HepG2 (cell line): ENCODE measurements around the gene SMYD5. TPM values are rescaled to one million over a fixed set of nuclear protein-coding genes. Genes with fewer than 3 reads are reported as not detected.

ENCODE experiments used
- GLI4 ChIP-seq: sonication (generic); formaldehyde crosslinking; IDR thresholded peaks from 2 replicates; pipeline ENCODE4 v1.5.1; 2020; ENCODE audit warnings: missing genetic modification reagents, mild to moderate bottlenecking, moderate library complexity, borderline replicate concordance
- GRHL1 ChIP-seq: sonication (generic); formaldehyde crosslinking; conservative IDR thresholded peaks from 2 replicates; pipeline ENCODE4 v1.8.0; 2022; ENCODE audit warnings: missing genetic modification reagents
- HNRNPK ChIP-seq: fragments of 200-400 bp; formaldehyde crosslinking; IDR thresholded peaks from 2 replicates; pipeline ENCODE4 v1.6.1; 2018; ENCODE audit warnings: low read length, low read depth, moderate library complexity, mild to moderate bottlenecking; ENCODE audit not compliant: poor library complexity, severe bottlenecking
- HNRNPUL1 ChIP-seq: fragments of 200-400 bp; formaldehyde crosslinking; IDR thresholded peaks from 2 replicates; pipeline ENCODE4 v1.6.1; 2017; ENCODE audit warnings: low read depth, mild to moderate bottlenecking, low read length, moderate library complexity
- KLF13 ChIP-seq: sonication (generic); formaldehyde crosslinking; IDR thresholded peaks from 2 replicates; pipeline ENCODE4 v1.4.0; 2020; ENCODE audit warnings: mild to moderate bottlenecking, missing genetic modification reagents
- LRRFIP1 ChIP-seq: sonication (generic); formaldehyde crosslinking; conservative IDR thresholded peaks from 2 replicates; pipeline ENCODE4 v1.4.0; 2020; ENCODE audit warnings: missing genetic modification reagents
- MAFF ChIP-seq: IDR thresholded peaks from 2 replicates; pipeline ENCODE4 v1.6.1; 2011; ENCODE audit warnings: low read depth, low read length, improper control_type of control experiment
- MED8 ChIP-seq: sonication (generic); formaldehyde crosslinking; IDR thresholded peaks from 2 replicates; pipeline ENCODE4 v1.8.1; 2023; ENCODE audit warnings: mild to moderate bottlenecking, missing genetic modification reagents; ENCODE audit not compliant: insufficient replicate concordance
- MYPOP ChIP-seq: sonication (generic); formaldehyde crosslinking; IDR thresholded peaks from 2 replicates; pipeline ENCODE4 v1.8.1; 2023; ENCODE audit warnings: mild to moderate bottlenecking, moderate library complexity, missing genetic modification reagents
- NFE2L2 ChIP-seq: fragments of 150-350 bp; IDR thresholded peaks from 2 replicates; pipeline ENCODE4 v1.6.1; 2014; ENCODE audit warnings: low read length
- PHF21A ChIP-seq: sonication (generic); formaldehyde crosslinking; IDR thresholded peaks from 2 replicates; pipeline ENCODE4 v1.5.0; 2020; ENCODE audit warnings: mild to moderate bottlenecking, missing genetic modification reagents
- REL ChIP-seq: sonication (generic); formaldehyde crosslinking; conservative IDR thresholded peaks from 2 replicates; pipeline ENCODE4 v1.8.0; 2022; ENCODE audit warnings: mild to moderate bottlenecking, missing genetic modification reagents, moderate library complexity
- RFXAP ChIP-seq: sonication (generic); formaldehyde crosslinking; IDR thresholded peaks from 2 replicates; pipeline ENCODE4 v1.4.0; 2020; ENCODE audit warnings: missing genetic modification reagents, borderline replicate concordance
- STAT5B ChIP-seq: sonication (generic); formaldehyde crosslinking; IDR thresholded peaks from 2 replicates; pipeline ENCODE4 v1.4.0; 2020; ENCODE audit warnings: missing genetic modification reagents
- ZNF292 ChIP-seq: sonication (generic); formaldehyde crosslinking; IDR thresholded peaks from 2 replicates; pipeline ENCODE4 v1.8.1; 2022; ENCODE audit warnings: mild to moderate bottlenecking, low read depth, missing genetic modification reagents, borderline replicate concordance
- ZNF678 ChIP-seq: sonication (generic); formaldehyde crosslinking; IDR thresholded peaks from 2 replicates; pipeline ENCODE4 v1.4.0; 2020; ENCODE audit warnings: mild to moderate bottlenecking, missing genetic modification reagents
- ZNF83 ChIP-seq: sonication (generic); formaldehyde crosslinking; IDR thresholded peaks from 2 replicates; pipeline ENCODE4 v1.4.0; 2020; ENCODE audit warnings: missing genetic modification reagents, mild to moderate bottlenecking, borderline replicate concordance
- ZSCAN22 ChIP-seq: sonication (generic); formaldehyde crosslinking; IDR thresholded peaks from 2 replicates; pipeline ENCODE4 v1.4.0; 2020; ENCODE audit warnings: mild to moderate bottlenecking, missing genetic modification reagents
- polyA plus RNA-seq, 8 experiments: library from polyadenylated mRNA; depleted of rRNA in 3 of 8; stranded (reverse) in 7 of 8; unstranded in 1 of 8; fragments of >200 nt; fragmentation: Illumina TruSeq in 4 of 8; extraction: Trizol in 4 of 8; gene quantifications; 2 replicates each; pipeline versions ENCODE4 v1.2.1 to v1.2.3, GENCODE V29; 2011 to 2016; ENCODE audit warnings: low read depth in 4 of 8, missing spikeins in 1 of 8, mixed read lengths in 1 of 8; ENCODE audit not compliant: insufficient read depth in 1 of 8
- total RNA-seq, 5 experiments: library from RNA; depleted of rRNA; stranded (reverse); fragments of >200 nt; fragmentation: Illumina TruSeq; extraction: Trizol; gene quantifications; 2 replicates each; pipeline ENCODE4 v1.2.3, GENCODE V29; 2016; ENCODE audit warnings: low read depth in 1 of 5
- TF ChIP-seq, protein P1 (sequence below): sonication (generic); formaldehyde crosslinking; IDR thresholded peaks from 2 replicates; pipeline ENCODE4 v1.8.0; 2022; ENCODE audit warnings: mild to moderate bottlenecking, missing genetic modification reagents, moderate library complexity
- TF ChIP-seq, protein P2 (sequence below): sonication (generic); formaldehyde crosslinking; IDR thresholded peaks from 2 replicates; pipeline ENCODE4 v1.4.0; 2020; ENCODE audit warnings: missing genetic modification reagents

Gene SMYD5
- total and polyA plus RNA-seq, 2 of the 13 experiments (the other 11 are each of a cell fraction or from before 2014, with no cell fraction given) = 55.8 to 70.4 TPM

DNA sequence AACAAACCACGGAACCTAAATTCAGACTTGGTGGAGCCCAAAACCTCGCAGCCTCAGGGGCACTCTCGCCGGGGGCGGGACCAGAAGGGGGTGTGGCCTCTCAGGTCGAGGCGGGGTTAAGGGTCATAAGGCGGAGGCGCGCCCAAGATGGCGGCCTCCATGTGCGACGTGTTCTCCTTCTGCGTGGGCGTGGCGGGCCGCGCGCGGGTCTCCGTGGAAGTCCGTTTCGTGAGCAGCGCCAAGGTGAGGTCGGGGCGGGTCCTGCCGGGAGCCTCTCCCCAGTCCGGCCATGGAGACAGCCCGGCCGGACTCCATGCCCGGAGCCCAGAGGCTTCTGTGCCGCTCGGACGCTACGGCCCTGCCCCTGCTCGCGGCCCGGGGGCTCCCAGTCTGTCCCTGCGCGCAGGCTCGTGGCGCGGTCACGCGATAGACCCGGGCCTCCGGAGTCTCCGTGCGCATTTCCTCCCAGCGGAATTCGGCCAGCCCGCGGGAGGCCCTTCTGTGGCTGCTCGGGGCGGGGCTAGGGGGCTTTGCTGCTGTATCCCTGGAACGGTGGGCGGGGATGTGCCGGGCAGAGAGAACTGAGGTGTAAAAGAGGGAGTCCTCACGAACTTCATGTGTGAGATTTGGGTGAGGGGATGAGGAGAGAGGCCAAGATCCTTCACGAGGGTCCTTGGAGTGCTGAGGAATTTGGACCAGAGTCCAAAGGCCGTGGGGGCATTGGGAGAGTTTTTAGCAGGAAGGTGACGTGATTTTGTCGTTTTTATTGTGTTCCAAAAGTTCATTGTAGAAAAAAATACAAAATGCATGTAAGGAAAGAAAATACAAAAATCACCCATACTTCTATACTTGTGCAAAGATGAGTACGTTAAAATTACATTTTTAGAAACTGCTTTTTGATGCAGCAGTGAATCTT, at the start of gene SMYD5 (continued):
- TF ChIP-seq GRHL1 (CRISPR knock-in tag) (no peak), RFXAP (CRISPR knock-in tag) (peak; percentile 74; the same call in 1 of the 2 replicates), HNRNPK (peak; percentile 76), ZNF292 (CRISPR knock-in tag) (no peak; the same call in 1 of the 2 replicates), STAT5B (CRISPR knock-in tag) (no peak), PHF21A (no peak; the same call in 1 of the 2 replicates), ZNF83 (no peak; the same call in 1 of the 2 replicates), KLF13 (CRISPR knock-in tag) (peak; percentile 91; the same call in 1 of the 2 replicates), NFE2L2 (no peak), ZNF678 (no peak; the same call in none of the 2 replicates), REL (no peak; the same call in 1 of the 2 replicates), ZSCAN22 (0 out of 2 replicates have a peak, but pooled peaks have one; percentile 60), MAFF (no peak), MYPOP (no peak; the same call in 1 of the 2 replicates), HNRNPUL1 (no peak), GLI4 (CRISPR knock-in tag) (no peak), LRRFIP1 (no peak; the same call in 1 of the 2 replicates), MED8 (no peak)
- TF ChIP-seq, protein P1, sequence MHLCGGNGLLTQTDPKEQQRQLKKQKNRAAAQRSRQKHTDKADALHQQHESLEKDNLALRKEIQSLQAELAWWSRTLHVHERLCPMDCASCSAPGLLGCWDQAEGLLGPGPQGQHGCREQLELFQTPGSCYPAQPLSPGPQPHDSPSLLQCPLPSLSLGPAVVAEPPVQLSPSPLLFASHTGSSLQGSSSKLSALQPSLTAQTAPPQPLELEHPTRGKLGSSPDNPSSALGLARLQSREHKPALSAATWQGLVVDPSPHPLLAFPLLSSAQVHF (CRISPR knock-in tag) = 0 out of 2 replicates have a peak, but pooled peaks have one; percentile 26
- TF ChIP-seq, protein P2, sequence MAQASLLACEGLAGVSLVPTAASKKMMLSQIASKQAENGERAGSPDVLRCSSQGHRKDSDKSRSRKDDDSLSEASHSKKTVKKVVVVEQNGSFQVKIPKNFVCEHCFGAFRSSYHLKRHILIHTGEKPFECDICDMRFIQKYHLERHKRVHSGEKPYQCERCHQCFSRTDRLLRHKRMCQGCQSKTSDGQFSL = no peak
